HUDEP-2 (cell line): ENCODE data around the gene SLC10A6.

Experiments used
- DNase-seq, 76 experiments: peaks; one replicate each; lab custom pipeline; 2025; ENCODE audit not compliant: unreplicated experiment in 76 of 76; lab: John Stamatoyannopoulos, UW

SLC10A6 gene

DNA sequence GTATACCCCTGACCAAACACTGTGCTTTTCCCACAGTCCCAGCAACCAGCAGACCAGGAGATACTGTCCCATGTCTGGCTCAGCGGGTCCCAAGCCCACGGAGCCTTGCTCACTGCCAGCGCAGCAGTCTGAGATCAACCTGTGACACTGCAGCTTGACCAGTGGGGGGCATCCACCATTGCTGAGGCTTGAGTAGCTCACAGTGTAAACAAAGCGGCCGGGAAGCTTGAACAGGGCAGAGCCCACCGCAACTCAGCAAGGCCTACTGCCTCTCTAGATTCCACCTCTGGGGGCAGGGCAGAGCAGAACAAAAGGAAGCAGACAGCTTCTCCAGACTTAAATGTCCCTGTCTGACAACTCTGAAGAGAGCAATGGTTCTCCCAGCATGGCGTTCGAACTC lies 58.1 kb downstream of the SLC10A6 start:
- DNase-seq = peak in 2 of 76 experiments; percentile 3 to 4

DNA sequence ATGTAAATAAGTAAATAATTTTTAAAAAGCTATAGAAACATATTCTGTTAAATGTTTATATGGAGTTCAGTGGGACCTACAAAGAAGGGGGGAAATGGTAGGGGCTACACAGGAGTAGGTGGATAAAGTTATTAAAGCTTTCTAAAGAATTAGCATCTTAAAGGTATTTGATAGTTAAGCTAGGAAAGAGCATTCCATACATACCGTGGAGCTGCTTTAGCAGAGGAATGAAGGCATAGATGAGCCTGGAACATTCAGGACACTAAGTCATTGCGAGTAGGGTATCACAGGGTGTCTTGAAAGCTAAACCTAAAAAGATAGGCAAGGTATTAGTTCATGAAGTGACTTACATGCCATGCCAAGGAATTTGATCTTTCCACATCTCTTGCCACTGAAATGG lies 60.4 kb downstream of the SLC10A6 start:
- DNase-seq = no peak

DNA sequence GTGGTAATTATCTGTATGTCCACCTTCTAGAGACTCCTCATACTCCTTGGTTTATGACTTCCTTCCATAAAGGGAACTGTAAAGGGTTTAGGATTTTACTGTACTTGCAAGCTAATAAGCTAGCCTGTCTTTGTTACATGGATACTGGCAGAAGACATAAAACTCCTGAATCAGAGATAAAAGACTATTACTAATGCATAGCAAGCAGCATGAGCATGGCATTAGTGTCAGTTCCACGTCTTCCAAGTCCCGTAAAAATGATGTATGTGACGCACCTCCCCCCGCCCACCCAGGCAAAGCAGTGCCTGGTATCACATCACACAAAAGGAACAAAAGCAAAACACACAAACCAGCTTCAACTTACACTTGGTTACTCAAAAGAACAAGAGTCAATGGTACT lies 71.0 kb downstream of the SLC10A6 start:
- no peak for DNase-seq

DNA sequence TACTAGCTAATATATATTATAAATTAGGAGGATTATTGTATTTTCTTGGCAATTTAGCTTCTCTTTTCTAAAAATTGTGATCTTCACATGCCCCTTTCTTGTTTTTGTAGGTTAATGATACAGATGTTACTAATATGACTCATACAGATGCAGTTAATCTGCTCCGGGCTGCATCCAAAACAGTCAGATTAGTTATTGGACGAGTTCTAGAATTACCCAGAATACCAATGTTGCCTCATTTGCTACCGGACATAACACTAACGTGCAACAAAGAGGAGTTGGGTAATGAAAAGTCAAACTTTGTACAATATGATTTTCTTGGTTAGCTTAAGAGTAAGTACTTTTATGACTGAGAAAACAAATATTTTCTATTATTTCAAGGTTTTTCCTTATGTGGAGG lies 74.1 kb downstream of the SLC10A6 start:
- DNase-seq = no peak
